ENCODE data around the gene LSM5.

GRCh38 chr7:32511791-32512190, 21.6 kb upstream of the LSM5 start:
- TF ChIP-seq RAD21 (IDR thresholded peaks at IDR 0.05; ENCODE audit: low read length) (no peak), POLR2A (IDR thresholded peaks at IDR 0.05; ENCODE audit: low read depth, low read length) (no peak)
- TF ChIP-seq, protein P1, sequence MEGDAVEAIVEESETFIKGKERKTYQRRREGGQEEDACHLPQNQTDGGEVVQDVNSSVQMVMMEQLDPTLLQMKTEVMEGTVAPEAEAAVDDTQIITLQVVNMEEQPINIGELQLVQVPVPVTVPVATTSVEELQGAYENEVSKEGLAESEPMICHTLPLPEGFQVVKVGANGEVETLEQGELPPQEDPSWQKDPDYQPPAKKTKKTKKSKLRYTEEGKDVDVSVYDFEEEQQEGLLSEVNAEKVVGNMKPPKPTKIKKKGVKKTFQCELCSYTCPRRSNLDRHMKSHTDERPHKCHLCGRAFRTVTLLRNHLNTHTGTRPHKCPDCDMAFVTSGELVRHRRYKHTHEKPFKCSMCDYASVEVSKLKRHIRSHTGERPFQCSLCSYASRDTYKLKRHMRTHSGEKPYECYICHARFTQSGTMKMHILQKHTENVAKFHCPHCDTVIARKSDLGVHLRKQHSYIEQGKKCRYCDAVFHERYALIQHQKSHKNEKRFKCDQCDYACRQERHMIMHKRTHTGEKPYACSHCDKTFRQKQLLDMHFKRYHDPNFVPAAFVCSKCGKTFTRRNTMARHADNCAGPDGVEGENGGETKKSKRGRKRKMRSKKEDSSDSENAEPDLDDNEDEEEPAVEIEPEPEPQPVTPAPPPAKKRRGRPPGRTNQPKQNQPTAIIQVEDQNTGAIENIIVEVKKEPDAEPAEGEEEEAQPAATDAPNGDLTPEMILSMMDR (conservative IDR thresholded peaks at IDR 0.05; ENCODE audit: low read depth, low read length) = no peak
